Measurements from ENCODE around the gene GPN2. TPM values are rescaled to one million over a fixed set of nuclear protein-coding genes. Genes with fewer than 3 reads are reported as not detected.

The GPN2 gene
- total and polyA plus RNA-seq, 9 of the 15 experiments (the other 6 are each of a cell fraction or from before 2014, with no cell fraction given): 9.9 to 58.8 (median 20.4) TPM

- TF ChIP-seq ZNF407 (IDR thresholded peaks at IDR 0.05; ENCODE audit: low read depth) (no peak; the same call in 1 of the 2 replicates), SAFB (IDR thresholded peaks at IDR 0.05; ENCODE audit: borderline replicate concordance, low read depth, low read length) (no peak; the same call in 1 of the 2 replicates), CC2D1A (IDR thresholded peaks at IDR 0.05) (no peak), NCOA6 (IDR thresholded peaks at IDR 0.05) (no peak), NR2F6 (CRISPR knock-in tag; IDR thresholded peaks at IDR 0.05) (no peak), XRCC4 (IDR thresholded peaks at IDR 0.05; ENCODE audit: extremely low read depth, insufficient read depth, insufficient read length) (no peak), TAF7 (tag; IDR thresholded peaks at IDR 0.05) (0 out of 2 replicates have a peak, but pooled peaks have one; percentile 13), KDM4B (IDR thresholded peaks at IDR 0.05; ENCODE audit: borderline replicate concordance in 2 of 2, low read depth in 1 of 2) (no peak; a peak in 1 of 4 replicates), HMG20A (CRISPR knock-in tag; conservative IDR thresholded peaks at IDR 0.05) (no peak), ZNF212 (CRISPR knock-in tag; IDR thresholded peaks at IDR 0.05) (no peak), SIN3B (IDR thresholded peaks at IDR 0.05; ENCODE audit: low read depth) (no peak; the same call in 1 of the 2 replicates), BRD9 (IDR thresholded peaks at IDR 0.05; ENCODE audit: low read depth, partially characterized antibody) (no peak), HBP1 (CRISPR knock-in tag; IDR thresholded peaks at IDR 0.05) (peak; percentile 78; the same call in 1 of the 2 replicates), MED1 (CRISPR knock-in tag; IDR thresholded peaks at IDR 0.05; ENCODE audit: borderline replicate concordance) (no peak), ZNF133 (CRISPR knock-in tag; IDR thresholded peaks at IDR 0.05) (no peak), DPF2 (IDR thresholded peaks at IDR 0.05) (peak; percentile 55; the same call in 1 of the 2 replicates), POLR2AphosphoS5 (IDR thresholded peaks at IDR 0.05; ENCODE audit: control insufficient read depth, insufficient read depth, low read depth, low read length) (peak; percentile 93), TBP (optimal IDR thresholded peaks at IDR 0.05; ENCODE audit: low read depth, low read length) (peak; percentile 81), ZNF3 (CRISPR knock-in tag; IDR thresholded peaks at IDR 0.05) (no peak)
Measured at GRCh38 chr1:26889551-26890466, at the start of gene GPN2 (continued).

Data from K562 (cell line).